ENCODE data around the gene DRAXIN. TPM values are rescaled to one million over a fixed set of nuclear protein-coding genes. Genes with fewer than 3 reads are reported as not detected.

Gene DRAXIN
- total RNA-seq, 1 experiment from 2014 or later = 20.5 TPM

- Histone ChIP-seq H4K91ac (ENCODE audit: insufficient read length, low read depth, low read length) (no peak within 1 kb of the TSS), H3K9ac (ENCODE audit: extremely low read depth, insufficient read length, low read length) (no peak within 1 kb of the TSS), H2BK12ac (ENCODE audit: insufficient read length, low read depth, low read length) (no peak within 1 kb of the TSS), H2AFZ (ENCODE audit: low read length) (no peak within 1 kb of the TSS), H3K9me3 (ENCODE audit: control insufficient read depth, low read depth, low read length) (no peaks in the 10 kb centered on the region), H3K23me2 (ENCODE audit: insufficient read length, low read depth, low read length, poor library complexity, severe bottlenecking) (no peaks in the 10 kb centered on the region), H3K4me2 (ENCODE audit: insufficient read depth, insufficient read length, low read length) (peak within 1 kb of the TSS; percentile 62), H4K5ac (ENCODE audit: insufficient read length, low read depth, low read length) (no peak within 1 kb of the TSS), H3K23ac (ENCODE audit: insufficient read length, low read depth, low read length) (no peak within 1 kb of the TSS), H2BK15ac (ENCODE audit: low read depth, low read length) (peak within 1 kb of the TSS; percentile 30; the same call in 1 of the 2 replicates), H3K27me3 (ENCODE audit: insufficient read depth, low read length) (peaks cover 16% of the 10 kb centered on the region; the same call in 1 of the 2 replicates), H3K79me1 (ENCODE audit: insufficient read depth, low read depth, low read length, poor library complexity, severe bottlenecking) (no peaks in the 10 kb centered on the region), H3K27ac (ENCODE audit: insufficient read length, low read depth, low read length) (no peak within 1 kb of the TSS), H3K56ac (ENCODE audit: insufficient read length, low read depth, low read length) (no peak within 1 kb of the TSS), H3K14ac (ENCODE audit: insufficient read depth, low read length) (no peak within 1 kb of the TSS), H2BK20ac (ENCODE audit: low read depth, low read length, poor library complexity, severe bottlenecking) (no peak within 1 kb of the TSS), H2BK5ac (ENCODE audit: insufficient read length, low read length) (no peak within 1 kb of the TSS), H3K18ac (ENCODE audit: insufficient read length, low read depth, low read length) (peak within 1 kb of the TSS; percentile 11), H3K4me1 (ENCODE audit: insufficient read depth, low read length) (no peaks in the 10 kb centered on the region), H3K79me2 (ENCODE audit: insufficient read depth, low read length) (no peaks in the 10 kb centered on the region), H3T11ph (ENCODE audit: low read length) (no peak within 1 kb of the TSS), H2AK5ac (ENCODE audit: insufficient read length, low read length) (no peak within 1 kb of the TSS), H2BK120ac (ENCODE audit: low read depth, low read length, poor library complexity, severe bottlenecking) (no peak within 1 kb of the TSS), H4K20me1 (ENCODE audit: control insufficient read depth, insufficient read depth, insufficient read length) (no peaks in the 10 kb centered on the region), H3K4ac (ENCODE audit: low read depth, low read length) (no peak within 1 kb of the TSS), H4K8ac (replicated peaks; ENCODE audit: insufficient read length, low read depth, low read length) (no peak within 1 kb of the TSS)
- peak; percentile 70 for DNase-seq
- Mint-ChIP-seq H3K9me3 (peaks cover 6 to 8% of the 10 kb centered on the region in 2 experiments; a peak in 4 of 5 replicates), H3K4me1 (peaks cover 10 to 18% of the 10 kb centered on the region in 2 experiments), H3K27ac (peak within 1 kb of the TSS in 1 of 3 experiments; percentile 66; a peak in 2 of 7 replicates), H3K36me3 (ENCODE audit: insufficient read depth in 1 of 3, low read depth in 3 of 3) (no peaks in the 10 kb centered on the region; a peak in 1 of 7 replicates), H3K4me3 (peak within 1 kb of the TSS; percentile 5 to 73; a peak in 4 of 5 replicates), H3K27me3 (ENCODE audit: low read depth) (peaks cover 75% of the 10 kb centered on the region)
- WGBS (ENCODE audit: extremely low coverage, insufficient read length, low lambda C conversion rate) = no CpG with 5 or more reads among the region's 29 CpGs
- no peak for TF ChIP-seq CTCF (conservative IDR thresholded peaks at IDR 0.05)
Measured at GRCh38 chr1:11761988-11762406, 70.5 kb downstream of the DRAXIN start, which contains the start of gene C1orf167. C1orf167 (plus strand) TSS chr1:11762193; CDS start chr1:11764401, 2,208 bp downstream.

Measured in H9 (cell line).